ENCODE measurements around the gene CDKL4. TPM values are rescaled to one million over a fixed set of nuclear protein-coding genes. Genes with fewer than 3 reads are reported as not detected.

Gene CDKL4
- polyA plus RNA-seq, 2 of the 4 experiments (the other 2 are of a cell fraction): 0.06 TPM; not detected in 1

DNA sequence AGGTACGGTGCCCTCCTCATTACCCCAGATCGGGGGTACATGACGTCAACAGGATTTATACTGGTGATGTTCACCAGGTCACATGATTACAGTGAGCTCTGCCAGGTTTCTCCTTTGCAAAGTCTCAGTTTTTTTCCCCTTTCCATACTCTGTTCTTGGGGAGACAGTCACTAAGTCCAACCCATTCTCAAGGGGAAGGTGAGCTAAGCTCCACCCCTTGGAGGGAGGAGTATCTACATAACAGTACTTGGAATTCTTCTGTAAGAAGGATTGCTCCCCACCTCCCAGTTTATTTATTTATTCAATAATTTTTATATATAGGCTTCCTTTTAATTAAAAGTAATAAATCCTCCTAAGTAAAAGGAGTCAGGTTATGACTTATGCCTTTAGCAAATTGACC, 88.8 kb downstream of the CDKL4 start:
- CTCF ChIA-PET: interaction anchor here (1.0 to 1.4 kb wide), 4 partner anchors 22 to 75 kb away, joined by 3 to 4 read pairs (median 3); no protein-coding TSS in a partner anchor

DNA sequence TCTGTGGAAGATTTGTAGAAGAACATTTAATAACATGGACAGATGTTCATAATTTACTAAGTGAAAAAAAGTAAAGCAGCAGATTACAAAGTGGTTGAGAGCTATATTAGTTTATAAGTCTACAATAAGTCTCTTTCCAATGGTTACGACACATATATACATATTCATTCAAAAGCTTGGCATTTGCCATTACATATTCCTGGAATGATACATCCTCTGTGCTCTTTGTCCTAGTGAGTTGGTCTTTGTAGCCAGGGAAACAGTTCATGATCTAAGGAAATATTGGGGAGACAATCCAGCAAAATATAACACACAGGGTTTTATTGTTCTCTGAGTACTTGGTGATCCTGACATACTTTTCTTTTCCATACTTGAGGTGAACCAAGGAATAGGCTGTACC, 90.5 kb downstream of the CDKL4 start:
- Histone ChIP-seq H3K4me1 (no peaks in the 10 kb centered on the region), H3K27ac (no peak overlapping the region), H3K4me2 (no peak overlapping the region), H3K4me3 (no peak overlapping the region), H3K9me3 (no peaks in the 10 kb centered on the region)
- 83% methylated on average over 1 of the region's 1 CpG for WGBS (ENCODE audit: missing lambda C conversion rate)
- peak; percentile 28 for FAIRE-seq
- CTCF ChIA-PET: interaction anchor here (0.6 kb wide), 1 partner anchor 120 kb away, joined by 3 read pairs; no protein-coding TSS in a partner anchor
- DNase-seq (ENCODE audit: low read depth in 1 of 2, low spot score in 1 of 2): no peak
- POLR2A ChIA-PET: no interaction called here
- no peak for ATAC-seq
- TF ChIP-seq PHF8 (IDR thresholded peaks at IDR 0.05; ENCODE audit: borderline replicate concordance, low read depth): no peak
- TF ChIP-seq BHLHE40 (IDR thresholded peaks at IDR 0.05; ENCODE audit: low read depth, low read length): no peak
- TF ChIP-seq POLR2AphosphoS2 (conservative IDR thresholded peaks at IDR 0.05; ENCODE audit: low read length): no peak
- TF ChIP-seq EP300 (IDR thresholded peaks at IDR 0.05): no peak
- TF ChIP-seq, protein P1, sequence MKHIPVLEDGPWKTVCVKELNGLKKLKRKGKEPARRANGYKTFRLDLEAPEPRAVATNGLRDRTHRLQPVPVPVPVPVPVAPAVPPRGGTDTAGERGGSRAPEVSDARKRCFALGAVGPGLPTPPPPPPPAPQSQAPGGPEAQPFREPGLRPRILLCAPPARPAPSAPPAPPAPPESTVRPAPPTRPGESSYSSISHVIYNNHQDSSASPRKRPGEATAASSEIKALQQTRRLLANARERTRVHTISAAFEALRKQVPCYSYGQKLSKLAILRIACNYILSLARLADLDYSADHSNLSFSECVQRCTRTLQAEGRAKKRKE (CRISPR knock-in tag; IDR thresholded peaks at IDR 0.05; ENCODE audit: low read depth): no peak
- no peak for TF ChIP-seq HOXB13 (CRISPR knock-in tag; IDR thresholded peaks at IDR 0.05; ENCODE audit: low read depth)
- no peak for TF ChIP-seq SMC3 (IDR thresholded peaks at IDR 0.05)
- no peak for TF ChIP-seq ZSCAN20 (CRISPR knock-in tag; IDR thresholded peaks at IDR 0.05)
- no peak for TF ChIP-seq TFCP2L1 (CRISPR knock-in tag; IDR thresholded peaks at IDR 0.05)

More for the DNA sequence above, 88.8 kb downstream of the CDKL4 start:
- Histone ChIP-seq H3K9me3 (no peaks in the 10 kb centered on the region), H3K4me1 (no peaks in the 10 kb centered on the region), H3K4me3 (no peak overlapping the region), H3K27ac (no peak overlapping the region), H3K4me2 (no peak overlapping the region)
- no peak for TF ChIP-seq ZC3H11A (IDR thresholded peaks at IDR 0.05)
- no peak for TF ChIP-seq SREBF2 (IDR thresholded peaks at IDR 0.05)
- TF ChIP-seq CHD4 (IDR thresholded peaks at IDR 0.05; ENCODE audit: borderline replicate concordance): no peak
- TF ChIP-seq, protein P2, sequence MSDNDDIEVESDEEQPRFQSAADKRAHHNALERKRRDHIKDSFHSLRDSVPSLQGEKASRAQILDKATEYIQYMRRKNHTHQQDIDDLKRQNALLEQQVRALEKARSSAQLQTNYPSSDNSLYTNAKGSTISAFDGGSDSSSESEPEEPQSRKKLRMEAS (IDR thresholded peaks at IDR 0.05): no peak
- FAIRE-seq: no peak
- DNase-seq (ENCODE audit: low read depth in 1 of 2, low spot score in 1 of 2): no peak
- POLR2A ChIA-PET: interaction anchor here (1.7 kb wide), 1 partner anchor 34 kb away, joined by 5 read pairs; the partner anchor contains the start of gene SOS1
- WGBS (ENCODE audit: missing lambda C conversion rate): 97% methylated on average over 3 of the region's 3 CpGs
- peak; percentile 30 to 45; a peak in 2 of 6 replicates for ATAC-seq

DNA sequence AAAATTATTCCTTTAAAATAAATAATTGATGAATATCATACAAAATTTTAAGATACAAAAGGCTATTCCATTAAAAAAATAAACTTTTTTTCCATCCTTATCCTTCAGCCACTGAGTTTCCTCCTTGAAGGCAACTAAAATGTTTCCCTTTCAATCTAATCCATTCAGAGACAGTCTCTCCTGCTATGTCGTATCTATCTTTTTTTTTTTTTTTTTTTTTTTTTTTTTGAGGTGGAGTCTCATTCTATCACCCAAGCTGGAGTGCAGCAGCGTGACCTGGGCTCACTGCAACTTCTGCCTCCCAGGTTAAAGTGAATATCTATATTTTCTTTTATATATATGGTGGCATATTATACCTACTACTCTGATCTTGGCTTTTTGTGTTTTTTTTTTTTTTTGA, 91.3 kb downstream of the CDKL4 start:
- ChIA-PET POLR2A (no interaction called here), CTCF (no interaction called here)
- FAIRE-seq (no peak), ATAC-seq (no peak), DNase-seq (ENCODE audit: low read depth in 1 of 2, low spot score in 1 of 2) (no peak)
- 42% methylated on average over 2 of the region's 2 CpGs for WGBS (ENCODE audit: missing lambda C conversion rate)
- H3K27ac ChIP-seq: no peak overlapping the region
- no peaks in the 10 kb centered on the region for H3K9me3 ChIP-seq
- no peak for TF ChIP-seq NPAS2 (CRISPR knock-in tag; IDR thresholded peaks at IDR 0.05; ENCODE audit: borderline replicate concordance)
- no peak for TF ChIP-seq RAD21 (conservative IDR thresholded peaks at IDR 0.05 in 1 of 2, IDR thresholded peaks at IDR 0.05 in 1 of 2)
- no peak for TF ChIP-seq CHD4 (IDR thresholded peaks at IDR 0.05; ENCODE audit: borderline replicate concordance)
- TF ChIP-seq RARB (CRISPR knock-in tag; IDR thresholded peaks at IDR 0.05): no peak
- TF ChIP-seq HDAC2 (IDR thresholded peaks at IDR 0.05): no peak
- no peak for TF ChIP-seq CHD2 (IDR thresholded peaks at IDR 0.05; ENCODE audit: low read length, partially characterized antibody)
- TF ChIP-seq KDM5A (IDR thresholded peaks at IDR 0.05): no peak
- TF ChIP-seq, protein P3, sequence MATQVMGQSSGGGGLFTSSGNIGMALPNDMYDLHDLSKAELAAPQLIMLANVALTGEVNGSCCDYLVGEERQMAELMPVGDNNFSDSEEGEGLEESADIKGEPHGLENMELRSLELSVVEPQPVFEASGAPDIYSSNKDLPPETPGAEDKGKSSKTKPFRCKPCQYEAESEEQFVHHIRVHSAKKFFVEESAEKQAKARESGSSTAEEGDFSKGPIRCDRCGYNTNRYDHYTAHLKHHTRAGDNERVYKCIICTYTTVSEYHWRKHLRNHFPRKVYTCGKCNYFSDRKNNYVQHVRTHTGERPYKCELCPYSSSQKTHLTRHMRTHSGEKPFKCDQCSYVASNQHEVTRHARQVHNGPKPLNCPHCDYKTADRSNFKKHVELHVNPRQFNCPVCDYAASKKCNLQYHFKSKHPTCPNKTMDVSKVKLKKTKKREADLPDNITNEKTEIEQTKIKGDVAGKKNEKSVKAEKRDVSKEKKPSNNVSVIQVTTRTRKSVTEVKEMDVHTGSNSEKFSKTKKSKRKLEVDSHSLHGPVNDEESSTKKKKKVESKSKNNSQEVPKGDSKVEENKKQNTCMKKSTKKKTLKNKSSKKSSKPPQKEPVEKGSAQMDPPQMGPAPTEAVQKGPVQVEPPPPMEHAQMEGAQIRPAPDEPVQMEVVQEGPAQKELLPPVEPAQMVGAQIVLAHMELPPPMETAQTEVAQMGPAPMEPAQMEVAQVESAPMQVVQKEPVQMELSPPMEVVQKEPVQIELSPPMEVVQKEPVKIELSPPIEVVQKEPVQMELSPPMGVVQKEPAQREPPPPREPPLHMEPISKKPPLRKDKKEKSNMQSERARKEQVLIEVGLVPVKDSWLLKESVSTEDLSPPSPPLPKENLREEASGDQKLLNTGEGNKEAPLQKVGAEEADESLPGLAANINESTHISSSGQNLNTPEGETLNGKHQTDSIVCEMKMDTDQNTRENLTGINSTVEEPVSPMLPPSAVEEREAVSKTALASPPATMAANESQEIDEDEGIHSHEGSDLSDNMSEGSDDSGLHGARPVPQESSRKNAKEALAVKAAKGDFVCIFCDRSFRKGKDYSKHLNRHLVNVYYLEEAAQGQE (IDR thresholded peaks at IDR 0.05): no peak
- TF ChIP-seq CBX8 (IDR thresholded peaks at IDR 0.05): no peak
- TF ChIP-seq HOXA7 (CRISPR knock-in tag; IDR thresholded peaks at IDR 0.05): no peak
- no peak for TF ChIP-seq PHF8 (IDR thresholded peaks at IDR 0.05; ENCODE audit: borderline replicate concordance, low read depth)
- TF ChIP-seq HOXB5 (CRISPR knock-in tag; IDR thresholded peaks at IDR 0.05): no peak
- TF ChIP-seq NR3C1 (IDR thresholded peaks at IDR 0.05): no peak
- no peak for TF ChIP-seq JUN (IDR thresholded peaks at IDR 0.05)
- H3K4me3 ChIP-seq: no peak overlapping the region
- H3K4me1 ChIP-seq: no peaks in the 10 kb centered on the region
- no peak overlapping the region for H3K4me2 ChIP-seq

Data from A549 (cell line).